Spleen (tissue), 7 donors: ENCODE data around the gene FSIP1.

Experiments used
- POLR2A ChIP-seq, 3 donors: fragments of 450-650 bp; IDR thresholded peaks; one replicate each; pipeline ENCODE4 v1.5.1; 2017; ENCODE audit warnings: antibody characterized with exemption in 3 of 3, mild to moderate bottlenecking in 1 of 3
- POLR2AphosphoS5 ChIP-seq, 3 donors: sonication (generic); formaldehyde crosslinking; IDR thresholded peaks; one replicate each; pipeline ENCODE4 v1.5.1; 2017; ENCODE audit warnings: antibody characterized with exemption in 3 of 3
- TF ChIP-seq, protein P1 (sequence below), 11 experiments: fragments of 200-600 bp in 7 of 11; fragments of 450-650 bp in 4 of 11; sonication (generic) in 4 of 11; IDR thresholded peaks in 8 of 11; conservative IDR thresholded peaks in 3 of 11; 1 replicate in 7 of 11; 2 replicates in 4 of 11; pipeline versions ENCODE4 v1.4.0 to v1.8.0; 2016 to 2021; ENCODE audit warnings: antibody characterized with exemption in 11 of 11, inconsistent platforms in 4 of 11, mild to moderate bottlenecking in 1 of 11
- donor health status: DM: no; HTN: no; CAD: no; lungs with moderate emphysema.
- donor health status: DM: no; HTN: no; CAD: no.
- donor health status: DM: no; HTN: no; CAD: no.

DNA sequence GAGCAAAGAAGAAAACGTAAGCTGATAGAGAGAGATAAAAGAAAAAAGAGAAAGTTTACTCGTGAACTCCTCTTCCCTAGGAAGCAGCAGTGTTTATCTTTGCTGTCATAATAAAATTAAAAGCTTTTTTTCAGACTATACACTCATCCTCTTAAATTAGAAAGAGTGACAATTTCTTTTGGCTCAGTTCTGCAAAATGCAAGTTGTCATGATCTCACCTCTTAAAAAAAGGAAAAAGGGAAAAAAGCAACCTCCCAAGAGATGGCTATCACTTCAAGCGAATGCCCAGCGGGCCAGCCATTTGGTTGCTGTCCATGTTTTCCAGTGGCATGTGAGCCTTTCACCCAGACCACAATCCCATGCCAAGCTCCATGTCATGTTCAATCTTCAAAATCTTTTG is 208.8 kb downstream of the FSIP1 start:
- TF ChIP-seq, protein P1, sequence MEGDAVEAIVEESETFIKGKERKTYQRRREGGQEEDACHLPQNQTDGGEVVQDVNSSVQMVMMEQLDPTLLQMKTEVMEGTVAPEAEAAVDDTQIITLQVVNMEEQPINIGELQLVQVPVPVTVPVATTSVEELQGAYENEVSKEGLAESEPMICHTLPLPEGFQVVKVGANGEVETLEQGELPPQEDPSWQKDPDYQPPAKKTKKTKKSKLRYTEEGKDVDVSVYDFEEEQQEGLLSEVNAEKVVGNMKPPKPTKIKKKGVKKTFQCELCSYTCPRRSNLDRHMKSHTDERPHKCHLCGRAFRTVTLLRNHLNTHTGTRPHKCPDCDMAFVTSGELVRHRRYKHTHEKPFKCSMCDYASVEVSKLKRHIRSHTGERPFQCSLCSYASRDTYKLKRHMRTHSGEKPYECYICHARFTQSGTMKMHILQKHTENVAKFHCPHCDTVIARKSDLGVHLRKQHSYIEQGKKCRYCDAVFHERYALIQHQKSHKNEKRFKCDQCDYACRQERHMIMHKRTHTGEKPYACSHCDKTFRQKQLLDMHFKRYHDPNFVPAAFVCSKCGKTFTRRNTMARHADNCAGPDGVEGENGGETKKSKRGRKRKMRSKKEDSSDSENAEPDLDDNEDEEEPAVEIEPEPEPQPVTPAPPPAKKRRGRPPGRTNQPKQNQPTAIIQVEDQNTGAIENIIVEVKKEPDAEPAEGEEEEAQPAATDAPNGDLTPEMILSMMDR (IDR thresholded peaks at IDR 0.05 in 8 of 11, conservative IDR thresholded peaks at IDR 0.05 in 3 of 11), result no peak
- TF ChIP-seq POLR2A (IDR thresholded peaks at IDR 0.05) (no peak), POLR2AphosphoS5 (IDR thresholded peaks at IDR 0.05) (no peak)
